Osteocyte (in vitro differentiated cells): ENCODE results near the gene ARL5A. TPM values are rescaled to one million over a fixed set of nuclear protein-coding genes. Genes with fewer than 3 reads are reported as not detected.

Experiments
- DNase-seq: peaks from one replicate; pipeline ENCODE4 v3.0.0; 2021; ENCODE audit warnings: mixed read lengths; ENCODE audit not compliant: unreplicated experiment; ENCODE audit errors: extremely low spot score
- H3K27ac Mint-ChIP-seq: one replicate; pipeline ENCODE4 v1.8.0; 2021; ENCODE audit warnings: mild to moderate bottlenecking, mixed read lengths; ENCODE audit not compliant: unreplicated experiment
- H3K27me3 Mint-ChIP-seq: one replicate; pipeline ENCODE4 v1.8.0; 2021; ENCODE audit warnings: mixed read lengths; ENCODE audit not compliant: unreplicated experiment
- H3K36me3 Mint-ChIP-seq: one replicate; pipeline ENCODE4 v1.8.0; 2021; ENCODE audit warnings: mixed read lengths; ENCODE audit not compliant: unreplicated experiment
- H3K4me1 Mint-ChIP-seq: one replicate; pipeline ENCODE4 v1.8.0; 2021; ENCODE audit warnings: mixed read lengths; ENCODE audit not compliant: unreplicated experiment
- H3K4me3 Mint-ChIP-seq: one replicate; pipeline ENCODE4 v1.8.0; 2021; ENCODE audit warnings: mild to moderate bottlenecking, moderate library complexity, mixed read lengths; ENCODE audit not compliant: unreplicated experiment
- H3K9me3 Mint-ChIP-seq: one replicate; pipeline ENCODE4 v1.8.0; 2021; ENCODE audit warnings: mixed read lengths; ENCODE audit not compliant: unreplicated experiment
- CTCF ChIP-seq: fragments of 200-600 bp; sonication (generic); IDR thresholded peaks from 2 replicates; pipeline ENCODE4 v1.5.0; 2021; ENCODE audit warnings: antibody characterized with exemption, mild to moderate bottlenecking, moderate library complexity
- total RNA-seq: library from RNA; stranded (reverse); gene quantifications from 2 replicates; pipeline ENCODE4 v1.2.1, GENCODE V29; 2021

ARL5A gene
- total RNA-seq, 1 donor from 2014 or later = 41.6 TPM

GRCh38 chr2:151777487-151777886 lies 50.7 kb downstream of the ARL5A start:
- Mint-ChIP-seq H3K36me3 (peaks cover 49% of the 10 kb centered on the region), H3K9me3 (peaks cover 4% of the 10 kb centered on the region), H3K4me3 (no peak overlapping the region), H3K27me3 (no peaks in the 10 kb centered on the region), H3K4me1 (peaks cover 10% of the 10 kb centered on the region), H3K27ac (no peak overlapping the region)
- TF ChIP-seq CTCF = no peak
- no peak for DNase-seq

GRCh38 chr2:151776367-151776766 lies 51.9 kb downstream of the ARL5A start:
- no peaks in the 10 kb centered on the region for H3K27me3 Mint-ChIP-seq
- no peak for DNase-seq
- no peak overlapping the region for H3K4me3 Mint-ChIP-seq
- peaks cover 4% of the 10 kb centered on the region for H3K9me3 Mint-ChIP-seq
- H3K36me3 Mint-ChIP-seq = peaks cover 52% of the 10 kb centered on the region
- peaks cover 10% of the 10 kb centered on the region for H3K4me1 Mint-ChIP-seq
- H3K27ac Mint-ChIP-seq = no peak overlapping the region
- TF ChIP-seq CTCF = no peak

GRCh38 chr2:151775057-151775740 lies 53.0 kb downstream of the ARL5A start:
- no peak for TF ChIP-seq CTCF
- DNase-seq = no peak
- no peak overlapping the region for H3K27ac Mint-ChIP-seq
- peaks cover 10% of the 10 kb centered on the region for H3K4me1 Mint-ChIP-seq
- H3K4me3 Mint-ChIP-seq = no peak overlapping the region
- peaks cover 4% of the 10 kb centered on the region for H3K9me3 Mint-ChIP-seq
- peaks cover 47% of the 10 kb centered on the region for H3K36me3 Mint-ChIP-seq
- no peaks in the 10 kb centered on the region for H3K27me3 Mint-ChIP-seq

- no peak for DNase-seq
Observed at GRCh38 chr2:151774506-151774905, 53.7 kb downstream of the ARL5A start.

More at GRCh38 chr2:151774506-151774905, 53.7 kb downstream of the ARL5A start:
- no peak overlapping the region for H3K27ac Mint-ChIP-seq
- TF ChIP-seq CTCF = no peak
- H3K9me3 Mint-ChIP-seq = peaks cover 10% of the 10 kb centered on the region
- no peaks in the 10 kb centered on the region for H3K27me3 Mint-ChIP-seq
- peaks cover 10% of the 10 kb centered on the region for H3K4me1 Mint-ChIP-seq
- peaks cover 46% of the 10 kb centered on the region for H3K36me3 Mint-ChIP-seq
- H3K4me3 Mint-ChIP-seq = no peak overlapping the region
